Esophagus (tissue), 2 donors: Measurements from ENCODE around the gene LMF2. TPM values are rescaled to one million over a fixed set of nuclear protein-coding genes. Genes with fewer than 3 reads are reported as not detected.
"Not testable (repeated sequence)": the region's sequence is repeated elsewhere in the genome, so short reads cannot be mapped to it uniquely, and the experiment has no call there.

Source experiments
- H3K27ac ChIP-seq, 2 donors: one replicate each; pipeline ENCODE4 v1.5.1; 2013; ENCODE audit warnings: low read depth in 2 of 2, mild to moderate bottlenecking in 2 of 2, inconsistent platforms in 1 of 2, low read length in 1 of 2, moderate library complexity in 1 of 2
- H3K27me3 ChIP-seq, 2 donors: one replicate each; pipeline ENCODE4 v1.6.1; 2013; ENCODE audit warnings: low read length in 2 of 2, control low read depth in 1 of 2, mild to moderate bottlenecking in 1 of 2; ENCODE audit not compliant: insufficient read depth in 2 of 2, control insufficient read depth in 1 of 2
- H3K36me3 ChIP-seq, 2 donors: one replicate each; pipeline ENCODE4 v1.6.1; 2013; ENCODE audit warnings: low read length in 1 of 2; ENCODE audit not compliant: control insufficient read depth in 2 of 2, insufficient read depth in 2 of 2
- H3K4me1 ChIP-seq, 2 donors: one replicate each; pipeline ENCODE4 v1.6.1; 2013; ENCODE audit warnings: low read length in 1 of 2; ENCODE audit not compliant: control insufficient read depth in 2 of 2, insufficient read depth in 2 of 2
- H3K4me3 ChIP-seq, 2 donors: one replicate each; pipeline ENCODE4 v1.5.1; 2013; ENCODE audit warnings: low read length in 2 of 2, mild to moderate bottlenecking in 2 of 2, low read depth in 1 of 2, moderate library complexity in 1 of 2
- H3K9me3 ChIP-seq, 2 donors: one replicate each; pipeline ENCODE4 v1.6.1; 2013; ENCODE audit warnings: mild to moderate bottlenecking in 2 of 2, low read depth in 1 of 2, low read length in 1 of 2, moderate library complexity in 1 of 2; ENCODE audit not compliant: control insufficient read depth in 2 of 2, insufficient read depth in 1 of 2
- WGBS, 2 donors: extraction: QIAGEN DNeasy Blood & Tissue Kit; methylation state at CpG; one replicate each; pipeline ENCODE4 v1.1.7; 2013; 5-methylcytosine and 5-hydroxymethylcytosine counted together
- polyA plus RNA-seq, 2 donors: library from polyadenylated mRNA; stranded (reverse); fragments of 200-250 nt; gene quantifications; one replicate each; pipeline ENCODE4 v1.2.3, GENCODE V29; 2013
- donor health status: healthy with polysubstance abuse.
- donor health status: Bipolar disorder and iron deficiency.

LMF2 gene
- polyA plus RNA-seq, 2 donors = 44.1 to 64.9 TPM

DNA sequence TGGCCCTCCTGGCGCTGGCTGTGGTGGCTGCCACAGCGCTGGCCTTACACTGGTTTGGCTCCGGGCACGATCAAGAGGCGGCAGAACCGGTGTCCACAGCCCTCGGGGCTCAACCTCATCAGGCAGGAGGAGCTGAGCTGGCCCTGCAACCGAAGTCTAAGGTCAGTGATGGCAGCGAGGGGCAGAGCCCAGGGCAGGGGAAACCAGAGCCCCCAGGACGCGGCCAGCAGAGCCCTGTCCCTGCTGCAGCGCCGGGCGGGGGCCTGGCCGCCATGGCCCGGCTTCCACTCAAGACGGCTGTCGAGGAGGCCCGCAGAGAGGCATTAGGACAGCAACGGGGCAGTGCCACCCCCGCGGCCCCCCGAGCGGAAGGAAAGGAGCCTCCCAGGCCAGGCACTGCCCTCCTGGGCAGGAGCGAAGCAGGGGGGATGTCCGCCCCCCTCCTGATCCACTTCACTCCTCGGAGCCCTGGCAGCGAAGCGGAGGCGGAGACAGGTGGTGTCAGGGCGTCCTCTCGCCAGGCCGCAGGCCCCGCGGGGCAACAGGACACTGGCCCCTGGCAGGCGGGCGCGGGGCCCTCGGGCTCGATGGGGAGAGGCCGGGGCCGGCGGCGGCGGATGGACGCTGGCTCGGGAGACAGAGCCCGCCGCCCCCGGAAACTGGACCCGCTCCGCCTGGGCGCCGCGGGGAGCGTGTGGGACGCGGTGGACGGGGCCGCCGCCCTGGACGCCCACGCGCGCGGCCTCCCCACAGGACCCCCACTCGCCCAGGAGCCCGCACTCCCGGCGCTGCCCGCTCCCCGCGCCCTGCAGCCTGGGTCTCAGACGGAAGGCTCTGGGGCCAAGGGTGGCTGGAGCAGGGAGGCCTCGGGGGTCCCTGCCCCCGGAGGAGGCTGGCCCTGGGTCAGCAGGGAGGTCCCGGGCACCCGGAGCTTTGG, 39.1 kb upstream of the LMF2 start:
- WGBS, 2 donors = 52 to 69% methylated on average over 55 to 78 of the region's 78 CpGs
- Histone ChIP-seq H3K4me1 (peaks cover 4 to 19% of the 10 kb centered on the region in 2 donors), H3K27ac (no peak overlapping the region), H3K27me3 (no peaks in the 10 kb centered on the region), H3K9me3 (no peaks in the 10 kb centered on the region), H3K4me3 (no peak overlapping the region), H3K36me3 (no peaks in the 10 kb centered on the region)

- 58 to 64% methylated on average over 10 of the region's 10 CpGs for WGBS, 2 donors
- no peaks in the 10 kb centered on the region for H3K9me3 ChIP-seq
- H3K27me3 ChIP-seq = no peaks in the 10 kb centered on the region
- peak within 1 kb of the TSS; percentile 74 to 85 for H3K27ac ChIP-seq
- H3K4me3 ChIP-seq = no peak within 1 kb of the TSS
- peaks cover 4 to 19% of the 10 kb centered on the region in 2 donors for H3K4me1 ChIP-seq
- H3K36me3 ChIP-seq = no peaks in the 10 kb centered on the region
Observed at GRCh38 chr22:50545522-50546325, 38.2 kb upstream of the LMF2 start, which contains the start of gene KLHDC7B. Gene KLHDC7B, plus strand, starts transcription at chr22:50545899. Its CDS starts 345 bp downstream, at chr22:50546244.

GRCh38 chr22:50544746-50545253, 37.3 kb upstream of the LMF2 start:
- no peaks in the 10 kb centered on the region for H3K27me3 ChIP-seq
- no peak overlapping the region for H3K4me3 ChIP-seq
- H3K36me3 ChIP-seq = no peaks in the 10 kb centered on the region
- H3K27ac ChIP-seq = peak overlapping the region; percentile 74 to 85
- peaks cover 4 to 19% of the 10 kb centered on the region in 2 donors for H3K4me1 ChIP-seq
- 41 to 49% methylated on average over 5 of the region's 5 CpGs for WGBS, 2 donors
- H3K9me3 ChIP-seq = no peaks in the 10 kb centered on the region

DNA sequence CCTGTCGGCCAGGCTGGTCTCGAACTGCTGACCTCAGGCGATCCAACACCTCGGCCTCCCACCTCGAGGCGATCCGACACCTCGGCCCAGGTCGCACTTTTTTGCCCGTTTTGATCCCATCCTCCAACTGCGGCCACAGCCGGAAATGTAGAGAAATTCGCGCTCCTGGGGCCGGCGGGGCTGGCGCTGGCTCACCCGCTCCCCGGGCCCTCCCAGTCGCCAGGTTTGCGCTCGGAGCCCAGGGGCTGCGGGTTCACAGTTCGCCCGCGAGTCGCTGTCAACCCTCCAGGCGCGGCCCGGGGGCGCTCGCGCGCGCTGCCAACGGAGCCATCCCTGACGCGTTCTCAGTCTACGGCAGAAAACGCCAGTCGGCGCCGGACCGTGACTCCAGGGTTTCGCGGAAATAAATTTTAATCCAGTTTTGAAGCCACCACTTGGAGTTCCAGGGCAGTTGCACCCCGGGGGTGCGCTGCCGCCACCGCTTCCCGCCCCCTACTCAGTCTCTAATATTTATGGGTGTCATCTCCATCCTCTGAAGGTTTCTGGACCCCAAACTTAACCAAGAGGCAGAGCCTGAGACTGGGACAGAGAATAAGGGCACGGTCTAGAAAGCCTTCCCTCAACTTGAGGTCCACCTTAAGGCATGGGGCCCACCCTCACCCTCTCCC, 36.7 kb upstream of the LMF2 start:
- H3K4me1 ChIP-seq = peaks cover 4 to 17% of the 10 kb centered on the region in 2 donors
- H3K27ac ChIP-seq = peak overlapping the region; percentile 74 to 85
- peak overlapping the region; percentile 25 to 30 for H3K4me3 ChIP-seq
- no peaks in the 10 kb centered on the region for H3K36me3 ChIP-seq
- no peaks in the 10 kb centered on the region for H3K9me3 ChIP-seq
- 3% methylated on average over 52 of the region's 52 CpGs for WGBS, 2 donors
- no peaks in the 10 kb centered on the region for H3K27me3 ChIP-seq

DNA sequence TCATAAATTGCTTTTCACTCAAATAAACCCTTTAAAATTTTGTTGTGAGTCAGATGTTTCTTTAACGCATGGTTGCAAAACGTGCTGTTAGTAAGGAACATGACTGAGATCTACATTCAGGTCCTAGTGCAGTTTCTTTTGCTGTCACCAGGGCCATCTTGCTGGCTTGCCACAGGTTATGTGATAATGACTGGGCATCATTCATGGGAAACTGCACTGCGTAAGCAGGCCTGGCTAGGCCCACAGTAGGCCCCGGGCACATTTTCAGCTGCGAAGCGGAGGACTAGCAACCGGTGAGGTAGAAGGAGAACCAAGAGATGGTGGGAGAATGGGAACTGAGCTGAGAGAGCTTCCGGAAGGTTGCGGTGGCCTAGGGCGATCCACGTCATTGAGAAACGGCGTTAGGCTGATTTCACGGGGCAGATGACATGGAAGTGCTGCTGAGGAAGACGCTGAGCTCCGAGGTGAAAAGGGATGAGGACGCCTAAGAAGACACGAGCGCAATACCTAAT, 35.0 kb upstream of the LMF2 start:
- H3K27ac ChIP-seq = peak overlapping the region; percentile 84 to 95
- H3K4me1 ChIP-seq = peaks cover 5 to 20% of the 10 kb centered on the region in 2 donors
- WGBS, 2 donors = 83 to 87% methylated on average over 19 of the region's 19 CpGs
- H3K36me3 ChIP-seq = no peaks in the 10 kb centered on the region
- H3K9me3 ChIP-seq = peaks cover 0 to 2% of the 10 kb centered on the region in 2 donors
- H3K4me3 ChIP-seq = no peak overlapping the region
- no peaks in the 10 kb centered on the region for H3K27me3 ChIP-seq

- H3K27ac ChIP-seq = peak overlapping the region; percentile 84 to 88
- 34 to 45% methylated on average over 5 of the region's 5 CpGs for WGBS, 2 donors
- peaks cover 5 to 15% of the 10 kb centered on the region in 2 donors for H3K4me1 ChIP-seq
Observed at GRCh38 chr22:50541667-50542026, 34.1 kb upstream of the LMF2 start.

DNA sequence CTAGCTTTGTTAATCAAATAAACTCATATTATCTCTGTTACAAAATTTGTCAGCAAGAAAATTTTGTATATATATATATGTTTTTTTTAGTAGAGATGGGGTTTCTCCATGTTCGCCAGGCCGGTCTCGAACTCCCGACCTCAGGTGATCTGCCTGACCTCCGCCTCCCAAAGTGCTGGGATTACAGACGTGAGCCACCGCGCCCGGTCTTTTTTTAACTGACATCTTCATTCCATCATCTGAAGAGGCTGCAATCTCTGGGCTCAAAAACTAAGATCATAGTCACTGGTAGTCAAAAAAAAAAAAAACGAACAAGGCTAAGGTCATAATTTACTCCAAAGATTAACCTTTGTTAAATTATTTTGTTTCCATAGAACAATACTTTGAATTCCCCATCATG, 32.9 kb upstream of the LMF2 start:
- Histone ChIP-seq H3K9me3 (peaks cover 0 to 2% of the 10 kb centered on the region in 2 donors), H3K4me3 (no peak overlapping the region), H3K36me3 (no peaks in the 10 kb centered on the region), H3K4me1 (peaks cover 5 to 7% of the 10 kb centered on the region in 2 donors), H3K27me3 (no peaks in the 10 kb centered on the region), H3K27ac (peak overlapping the region in 1 of 2 donors; percentile 64)
- WGBS, 2 donors = 68 to 83% methylated on average over 10 of the region's 10 CpGs

More at GRCh38 chr22:50541667-50542026, 34.1 kb upstream of the LMF2 start:
- H3K27me3 ChIP-seq, H3K36me3 ChIP-seq, H3K9me3 ChIP-seq, H3K4me3 ChIP-seq: not testable (repeated sequence)

- WGBS, 2 donors = 91% methylated on average over 13 of the region's 13 CpGs
- Histone ChIP-seq H3K4me1 (peaks cover 2 to 7% of the 10 kb centered on the region in 2 donors), H3K9me3 (peaks cover 0 to 2% of the 10 kb centered on the region in 2 donors), H3K4me3 (no peak overlapping the region), H3K27me3 (no peaks in the 10 kb centered on the region), H3K27ac (peak overlapping the region; percentile 79 to 84), H3K36me3 (no peaks in the 10 kb centered on the region)
Observed at GRCh38 chr22:50537765-50538164, 30.3 kb upstream of the LMF2 start.

- H3K36me3 ChIP-seq = no peaks in the 10 kb centered on the region
- peak overlapping the region in 1 of 2 donors; percentile 44 for H3K27ac ChIP-seq
- peaks cover 2 to 6% of the 10 kb centered on the region in 2 donors for H3K4me1 ChIP-seq
- peaks cover 0 to 2% of the 10 kb centered on the region in 2 donors for H3K9me3 ChIP-seq
- H3K4me3 ChIP-seq = no peak overlapping the region
- WGBS, 2 donors = 51 to 61% methylated on average over 3 of the region's 3 CpGs
- H3K27me3 ChIP-seq = no peaks in the 10 kb centered on the region
Observed at GRCh38 chr22:50536226-50536625, 28.7 kb upstream of the LMF2 start.
